ENCODE measurements around the gene ETNPPL.
"Not testable (repeated sequence)": the region's sequence is repeated elsewhere in the genome, so short reads cannot be mapped to it uniquely, and the experiment has no call there.

Gene ETNPPL

GRCh38 chr4:108758498-108758897 lies 4.4 kb downstream of the ETNPPL start:
- no peak for DNase-seq

GRCh38 chr4:108754327-108754726 lies 8.5 kb downstream of the ETNPPL start:
- no peak for DNase-seq

GRCh38 chr4:108751321-108751720 lies 11.5 kb downstream of the ETNPPL start:
- no peak for DNase-seq

GRCh38 chr4:108749119-108749518 lies 13.7 kb downstream of the ETNPPL start:
- no peak for DNase-seq

DNA sequence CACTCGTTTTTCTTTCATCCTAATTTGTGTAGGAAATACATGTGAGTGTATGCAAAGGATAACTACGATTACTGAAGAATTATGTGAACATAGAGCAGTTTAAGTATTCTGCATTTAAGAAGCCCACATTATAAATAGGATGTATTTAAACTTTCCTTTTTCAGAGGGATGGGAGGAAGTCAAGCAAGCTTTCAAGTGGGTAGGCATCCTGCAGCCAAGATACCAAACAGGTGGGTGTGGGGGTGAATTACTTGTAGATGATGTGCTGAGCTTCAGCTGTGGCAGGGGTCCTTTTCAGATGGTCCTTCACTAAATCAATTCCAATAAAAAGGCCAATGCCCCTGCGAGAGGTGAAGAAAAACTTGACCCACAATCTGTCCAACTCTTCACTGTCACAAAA lies 16.3 kb downstream of the ETNPPL start:
- DNase-seq = no peak

DNA sequence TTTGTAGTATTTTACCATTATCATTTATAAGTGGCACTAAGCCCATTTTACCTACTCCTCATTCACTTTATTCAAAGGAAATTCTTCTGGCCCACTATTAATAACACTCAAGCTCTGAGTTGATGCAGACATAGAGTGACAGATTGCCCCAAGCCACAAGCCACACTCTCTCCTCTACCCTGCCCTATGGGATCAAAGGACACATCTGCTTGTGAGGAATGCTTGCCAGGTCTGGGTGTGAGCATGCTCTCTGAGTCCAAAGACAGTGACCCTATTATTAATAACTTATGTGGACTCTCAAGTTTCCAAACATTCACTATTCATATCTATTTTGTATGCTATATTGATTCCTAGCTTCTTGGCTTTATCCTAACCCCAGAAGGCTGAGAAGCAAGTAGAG lies 18.5 kb downstream of the ETNPPL start:
- DNase-seq = no peak

- peak in 50 of 56 donors; percentile 6 to 84 (median 38) for DNase-seq
Observed at GRCh38 chr4:108742451-108743420, 20.1 kb downstream of the ETNPPL start.

GRCh38 chr4:108738003-108738706 lies 24.7 kb downstream of the ETNPPL start:
- DNase-seq = no peak

- DNase-seq = peak in 15 of 56 donors; percentile 4 to 44 (median 17)
Observed at GRCh38 chr4:108731006-108731405, 31.8 kb downstream of the ETNPPL start.

GRCh38 chr4:108730579-108730978 lies 32.3 kb downstream of the ETNPPL start:
- no peak for DNase-seq

DNA sequence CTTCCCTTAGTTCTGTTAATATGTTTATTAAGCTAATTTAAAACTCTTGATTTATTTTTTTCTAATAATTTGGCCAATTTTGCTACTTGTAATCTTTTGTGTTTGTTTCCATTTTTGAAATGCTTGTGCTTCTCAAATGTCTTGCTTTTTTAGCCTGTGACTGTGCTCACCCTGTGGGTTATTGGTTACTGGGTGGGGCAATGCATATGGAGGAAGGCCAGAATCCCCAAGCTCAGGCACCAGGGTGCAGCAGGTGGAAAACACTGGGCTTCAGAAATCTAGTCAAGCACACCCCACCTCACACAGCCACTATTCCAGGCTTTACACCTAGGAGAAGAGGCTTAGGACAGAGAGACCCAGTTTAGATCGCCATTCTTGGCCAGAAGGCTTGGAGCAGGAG lies 33.1 kb downstream of the ETNPPL start:
- DNase-seq = no peak

- no peak for DNase-seq
Observed at GRCh38 chr4:108725457-108725856, 37.4 kb downstream of the ETNPPL start.

DNA sequence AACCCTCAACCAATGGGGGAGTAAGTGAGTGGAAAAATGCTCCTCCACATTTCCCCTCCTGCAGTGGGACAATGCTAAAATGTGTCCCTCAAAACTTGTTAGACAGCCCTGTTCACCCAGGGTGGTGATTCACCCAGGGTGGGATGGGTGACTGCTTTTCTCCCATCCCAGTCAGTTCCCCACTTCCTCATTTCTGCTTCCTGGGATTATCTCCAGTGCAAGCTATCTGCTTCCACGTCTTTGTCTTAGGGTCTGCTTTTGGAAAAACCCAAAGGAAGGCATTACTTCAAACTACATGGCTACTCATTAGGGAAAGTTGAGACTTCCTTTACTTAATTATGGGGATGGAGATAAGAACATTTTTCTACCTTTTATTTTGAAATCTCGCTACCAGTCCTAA lies 45.5 kb downstream of the ETNPPL start:
- DNase-seq = no peak

- DNase-seq = no peak
Observed at GRCh38 chr4:108716340-108716739, 46.5 kb downstream of the ETNPPL start.

DNA sequence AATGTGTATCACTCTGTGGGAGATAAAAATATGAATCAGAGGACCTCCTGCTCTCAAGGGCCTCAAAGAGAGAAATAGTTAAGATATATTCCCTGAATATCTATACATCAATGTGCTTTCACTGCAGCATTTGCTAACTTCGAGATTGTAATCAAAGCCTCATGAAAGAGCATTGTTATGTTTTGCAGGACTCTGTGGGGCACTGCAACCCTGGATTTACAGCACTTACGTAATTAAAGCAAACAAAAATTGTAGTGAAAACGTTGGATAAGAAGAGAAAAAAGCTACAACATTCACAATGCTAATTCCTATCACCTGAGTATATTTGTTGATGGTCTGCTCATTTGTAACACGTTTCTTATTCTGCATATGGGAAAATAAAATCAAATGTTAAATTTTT lies 48.0 kb downstream of the ETNPPL start:
- no peak for DNase-seq

- not testable (repeated sequence) for DNase-seq
Observed at GRCh38 chr4:108710578-108710977, 52.3 kb downstream of the ETNPPL start.

- DNase-seq = peak in 1 of 56 donors; percentile 4
Observed at GRCh38 chr4:108709722-108710121, 53.1 kb downstream of the ETNPPL start.

- DNase-seq = no peak
Observed at GRCh38 chr4:108709234-108709633, 53.6 kb downstream of the ETNPPL start.

GRCh38 chr4:108706289-108706688 lies 56.6 kb downstream of the ETNPPL start:
- peak in 15 of 56 donors; percentile 4 to 55 (median 21) for DNase-seq

DNA sequence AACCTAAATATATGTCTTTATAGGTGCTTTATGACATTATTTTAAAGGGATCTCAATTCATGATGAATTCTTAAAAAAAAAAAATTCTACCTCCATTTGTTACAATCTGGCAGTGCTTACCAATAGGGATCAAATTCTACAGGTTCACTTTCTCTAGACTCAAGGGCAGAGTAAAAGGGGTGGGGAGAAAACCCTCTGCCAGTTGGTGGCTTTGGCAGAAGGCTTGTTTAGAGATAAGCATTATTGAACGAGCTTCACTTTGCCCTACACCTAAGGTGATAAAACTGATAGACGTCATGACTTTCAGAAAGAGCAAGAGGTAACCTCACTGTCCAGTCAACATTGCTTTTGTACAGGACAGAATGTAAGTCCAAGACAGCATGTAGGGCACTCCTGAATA lies 58.9 kb downstream of the ETNPPL start:
- no peak for DNase-seq

DNA sequence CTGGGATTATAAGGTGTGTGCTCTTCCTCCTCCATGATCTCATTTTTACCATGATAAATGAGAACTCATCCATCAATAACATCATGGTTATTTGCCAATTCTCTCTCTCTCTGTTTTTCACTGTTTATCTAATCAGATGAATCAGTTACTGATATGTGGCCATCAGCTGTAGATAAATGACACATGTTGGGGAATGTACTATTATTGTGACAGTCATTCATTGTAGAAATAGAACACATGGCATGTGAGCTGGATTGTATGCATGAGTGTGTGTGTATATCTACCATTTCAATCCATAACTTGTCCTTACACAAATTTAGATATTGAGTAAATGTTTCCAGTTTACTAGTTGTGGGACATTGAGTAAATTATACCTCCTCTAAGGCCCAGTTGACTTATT lies 59.5 kb downstream of the ETNPPL start:
- no peak for DNase-seq

DNA sequence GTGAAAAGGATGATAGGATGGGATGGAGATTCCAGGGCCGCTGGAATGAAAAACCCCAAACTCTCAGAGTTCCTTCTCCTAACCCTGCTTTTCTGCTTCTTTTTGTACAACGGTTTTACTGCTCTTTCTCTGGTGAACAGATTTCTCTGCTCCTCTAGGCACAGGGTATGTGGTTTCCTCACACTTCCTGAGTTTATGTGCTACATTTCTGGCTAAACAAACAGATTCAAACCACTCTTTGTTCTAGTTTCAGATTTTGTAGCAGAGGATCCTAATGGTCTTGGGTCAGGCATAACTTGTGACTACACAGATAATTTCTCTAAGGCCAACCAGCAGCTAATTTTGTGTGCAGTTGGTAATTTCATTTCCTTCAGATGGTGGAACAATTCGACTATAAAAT lies 59.9 kb downstream of the ETNPPL start:
- DNase-seq = no peak

Data from nucleus accumbens (tissue), 56 donors.